ENCODE data around the gene L1CAM. TPM values are rescaled to one million over a fixed set of nuclear protein-coding genes. Genes with fewer than 3 reads are reported as not detected.

The L1CAM gene
- total and polyA plus RNA-seq, 11 donors: 0.99 to 11.0 (median 2.4) TPM

GRCh38 chrX:153854702-153855101, 31.3 kb downstream of the L1CAM start:
- no peak overlapping the region for H3K27ac ChIP-seq
- ATAC-seq (no peak), DNase-seq (no peak)
- WGBS, 4 donors: 77 to 84% (median 81%) methylated on average over 8 to 9 of the region's 9 CpGs
- no peaks in the 10 kb centered on the region for H3K9me3 ChIP-seq
- intact Hi-C loops (cut with DNase I): no loop called here
- TF ChIP-seq CTCF (IDR thresholded peaks at IDR 0.05): no peak
- TF ChIP-seq POLR2A (IDR thresholded peaks at IDR 0.05): no peak
- H3K4me3 ChIP-seq: no peak overlapping the region
- no peaks in the 10 kb centered on the region for H3K36me3 ChIP-seq
- H3K27me3 ChIP-seq: peaks cover 0 to 80% (median 0%) of the 10 kb centered on the region in 9 donors
- no peaks in the 10 kb centered on the region for H3K4me1 ChIP-seq

- no peaks in the 10 kb centered on the region for H3K9me3 ChIP-seq
- TF ChIP-seq POLR2A (IDR thresholded peaks at IDR 0.05): no peak
- TF ChIP-seq CTCF (IDR thresholded peaks at IDR 0.05): no peak
- no peaks in the 10 kb centered on the region for H3K4me1 ChIP-seq
- WGBS, 4 donors: 75 to 93% (median 87%) methylated on average over 3 of the region's 3 CpGs
- no peak overlapping the region for H3K27ac ChIP-seq
- intact Hi-C loops (cut with DNase I): no loop called here
- no peaks in the 10 kb centered on the region for H3K36me3 ChIP-seq
- no peak overlapping the region for H3K4me3 ChIP-seq
- H3K27me3 ChIP-seq: peaks cover 0 to 84% (median 0%) of the 10 kb centered on the region in 9 donors
- ATAC-seq (no peak), DNase-seq (no peak)
These were observed 32.1 kb downstream of the L1CAM start for GRCh38 chrX:153853902-153854267.

GRCh38 chrX:153853180-153853901, 32.6 kb downstream of the L1CAM start:
- TF ChIP-seq POLR2A (IDR thresholded peaks at IDR 0.05) (no peak), CTCF (IDR thresholded peaks at IDR 0.05) (no peak)
- H3K4me1 ChIP-seq: no peaks in the 10 kb centered on the region
- no peak for ATAC-seq
- intact Hi-C loops (cut with DNase I): no loop called here
- WGBS, 4 donors: 58 to 67% (median 60%) methylated on average over 3 of the region's 3 CpGs
- no peak overlapping the region for H3K4me3 ChIP-seq
- H3K9me3 ChIP-seq: no peaks in the 10 kb centered on the region
- no peak overlapping the region for H3K27ac ChIP-seq
- no peaks in the 10 kb centered on the region for H3K36me3 ChIP-seq
- peaks cover 0 to 84% (median 0%) of the 10 kb centered on the region in 9 donors for H3K27me3 ChIP-seq
- no peak for DNase-seq

GRCh38 chrX:153851981-153852380, 34.0 kb downstream of the L1CAM start:
- TF ChIP-seq POLR2A (IDR thresholded peaks at IDR 0.05) (no peak), CTCF (IDR thresholded peaks at IDR 0.05) (no peak)
- Histone ChIP-seq H3K9me3 (no peaks in the 10 kb centered on the region), H3K36me3 (no peaks in the 10 kb centered on the region), H3K27me3 (peaks cover 0 to 89% (median 0%) of the 10 kb centered on the region in 9 donors), H3K27ac (no peak overlapping the region), H3K4me1 (no peaks in the 10 kb centered on the region), H3K4me3 (no peak overlapping the region)
- intact Hi-C loops (cut with DNase I): no loop called here
- DNase-seq (no peak), ATAC-seq (no peak)
- 64 to 75% (median 70%) methylated on average over 3 of the region's 3 CpGs for WGBS, 4 donors
